NCI-H1436 (cell line): Measurements from ENCODE around the gene ELN.

Source experiments
- DNase-seq: peaks from one replicate; lab custom pipeline; 2025; lab: John Stamatoyannopoulos, UW

The ELN gene

DNA sequence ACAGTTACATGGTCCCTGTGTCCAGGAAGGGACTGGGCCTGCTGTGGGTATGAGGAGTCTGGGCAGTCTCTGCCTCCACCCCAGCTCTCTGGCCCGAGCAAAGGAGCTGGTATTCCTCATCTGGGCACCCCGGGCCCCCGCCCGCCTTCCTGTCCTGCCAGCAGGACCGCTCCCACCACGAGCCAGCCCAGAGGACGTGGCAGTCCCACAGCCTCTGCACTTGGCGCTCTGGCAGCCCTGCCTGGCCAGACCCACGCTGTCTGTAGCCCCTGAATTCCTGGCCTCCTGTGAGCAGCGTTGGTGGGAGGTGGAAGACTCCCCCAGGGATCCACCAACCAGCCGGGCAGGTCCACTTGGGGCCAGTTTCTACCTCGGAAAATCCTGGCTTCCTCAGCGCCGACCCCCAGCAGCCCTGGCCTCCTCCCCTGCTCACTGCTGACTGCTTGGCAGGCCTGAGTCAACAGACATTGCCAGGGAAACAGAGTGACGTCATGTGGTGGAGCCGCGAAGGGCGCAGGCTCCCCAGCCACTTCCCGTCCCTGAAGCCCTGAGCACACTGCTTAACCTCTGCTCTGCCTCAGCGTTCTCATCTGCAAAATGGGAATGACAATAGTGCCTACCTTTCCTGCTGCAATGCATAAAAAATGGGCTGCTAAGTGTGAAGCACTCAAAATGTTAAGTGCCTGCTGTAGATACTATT lies 34.0 kb downstream of the ELN start:
- peak; percentile 76 for DNase-seq

DNA sequence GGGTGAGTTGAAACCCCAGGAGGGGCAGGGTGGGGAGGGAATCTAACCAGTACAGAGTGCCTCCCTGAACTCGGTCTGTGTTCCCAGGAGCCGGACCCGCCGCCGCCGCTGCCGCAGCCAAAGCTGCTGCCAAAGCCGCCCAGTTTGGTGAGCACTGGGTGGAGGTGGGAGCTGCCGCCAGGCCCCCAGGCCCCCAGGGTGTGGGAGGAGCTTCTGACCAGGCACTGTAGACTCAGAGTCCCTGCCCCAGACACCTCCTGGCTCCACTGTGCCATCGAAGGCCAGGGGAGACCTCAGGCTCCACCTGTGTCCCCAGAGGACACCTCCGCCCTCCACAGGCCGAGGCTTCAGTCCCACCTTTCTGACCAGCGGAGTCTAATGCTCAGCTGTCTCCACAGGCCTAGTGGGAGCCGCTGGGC lies 35.3 kb downstream of the ELN start:
- no peak for DNase-seq

DNA sequence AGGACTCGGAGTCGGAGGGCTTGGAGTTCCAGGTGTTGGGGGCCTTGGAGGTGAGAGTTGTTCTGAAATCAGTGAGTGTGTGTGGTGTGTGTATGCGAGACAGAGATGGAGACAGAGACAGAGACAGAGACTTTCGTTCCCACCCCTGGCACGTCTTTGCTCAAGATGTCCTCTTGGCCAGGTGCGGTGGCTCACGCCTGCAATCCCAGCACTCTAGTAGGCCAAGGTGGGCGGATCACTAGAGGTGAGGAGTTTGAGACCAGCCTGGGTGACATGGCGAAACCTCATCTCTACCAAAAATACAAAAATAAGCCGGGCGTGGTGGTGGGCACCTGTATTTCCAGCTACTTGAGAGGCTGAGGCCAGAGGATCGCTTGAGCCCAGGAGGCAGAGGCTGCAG lies 35.7 kb downstream of the ELN start:
- no peak for DNase-seq

DNA sequence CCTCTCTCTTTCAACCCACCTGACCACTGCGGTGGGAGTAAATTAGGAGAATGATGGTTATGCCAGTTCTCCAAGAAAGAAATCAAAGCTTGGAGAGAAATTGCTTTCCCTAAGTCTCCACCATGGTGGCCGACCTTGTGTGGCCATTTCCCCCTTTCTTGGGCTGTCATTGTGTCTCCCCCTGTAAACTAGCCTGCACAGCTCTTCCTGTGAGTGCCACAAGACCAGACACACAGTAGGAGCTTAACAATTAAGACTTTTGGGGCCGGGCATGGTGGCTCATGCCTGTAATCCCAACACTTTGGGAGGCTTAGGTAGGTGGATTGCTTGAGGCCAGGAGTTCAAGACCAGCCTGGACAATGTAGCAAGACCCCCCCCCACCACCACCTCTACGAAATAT lies 36.7 kb downstream of the ELN start:
- no peak for DNase-seq

DNA sequence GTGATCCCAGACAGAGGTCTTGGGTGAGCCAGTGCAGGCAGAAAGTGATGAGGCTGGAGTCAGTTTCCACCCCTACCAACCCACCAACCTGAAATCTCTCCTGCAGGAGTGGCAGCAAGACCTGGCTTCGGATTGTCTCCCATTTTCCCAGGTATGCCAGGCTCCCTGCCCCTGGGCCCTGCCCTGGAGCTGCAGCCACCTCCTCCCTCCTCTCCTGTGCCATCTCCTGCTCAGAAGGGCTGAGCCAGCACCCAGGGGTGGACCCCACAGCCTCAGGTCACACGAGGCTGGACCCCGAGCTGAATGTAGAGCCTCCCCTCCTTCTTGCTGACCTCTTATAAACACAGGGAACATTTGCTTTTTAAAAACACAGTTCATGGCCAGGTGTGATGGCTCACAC lies 38.7 kb downstream of the ELN start:
- DNase-seq, result no peak

DNA sequence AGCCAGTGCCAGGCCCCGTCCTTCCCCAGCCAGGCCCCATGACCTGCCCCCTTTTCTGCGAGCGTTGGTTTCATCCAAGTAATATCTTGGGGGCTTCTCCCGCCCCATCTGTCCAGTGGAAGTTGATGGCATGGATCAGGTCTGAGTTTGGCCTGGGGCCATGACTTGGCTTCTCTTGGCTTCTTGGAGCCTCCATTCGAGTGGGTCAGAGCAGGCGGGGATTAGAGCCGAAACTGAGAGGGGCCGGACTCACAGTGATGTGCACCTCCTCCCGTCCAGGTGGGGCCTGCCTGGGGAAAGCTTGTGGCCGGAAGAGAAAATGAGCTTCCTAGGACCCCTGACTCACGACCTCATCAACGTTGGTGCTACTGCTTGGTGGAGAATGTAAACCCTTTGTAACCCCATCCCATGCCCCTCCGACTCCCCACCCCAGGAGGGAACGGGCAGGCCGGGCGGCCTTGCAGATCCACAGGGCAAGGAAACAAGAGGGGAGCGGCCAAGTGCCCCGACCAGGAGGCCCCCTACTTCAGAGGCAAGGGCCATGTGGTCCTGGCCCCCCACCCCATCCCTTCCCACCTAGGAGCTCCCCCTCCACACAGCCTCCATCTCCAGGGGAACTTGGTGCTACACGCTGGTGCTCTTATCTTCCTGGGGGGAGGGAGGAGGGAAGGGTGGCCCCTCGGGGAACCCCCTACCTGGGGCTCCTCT lies 40.6 kb downstream of the ELN start:
- no peak for DNase-seq

DNA sequence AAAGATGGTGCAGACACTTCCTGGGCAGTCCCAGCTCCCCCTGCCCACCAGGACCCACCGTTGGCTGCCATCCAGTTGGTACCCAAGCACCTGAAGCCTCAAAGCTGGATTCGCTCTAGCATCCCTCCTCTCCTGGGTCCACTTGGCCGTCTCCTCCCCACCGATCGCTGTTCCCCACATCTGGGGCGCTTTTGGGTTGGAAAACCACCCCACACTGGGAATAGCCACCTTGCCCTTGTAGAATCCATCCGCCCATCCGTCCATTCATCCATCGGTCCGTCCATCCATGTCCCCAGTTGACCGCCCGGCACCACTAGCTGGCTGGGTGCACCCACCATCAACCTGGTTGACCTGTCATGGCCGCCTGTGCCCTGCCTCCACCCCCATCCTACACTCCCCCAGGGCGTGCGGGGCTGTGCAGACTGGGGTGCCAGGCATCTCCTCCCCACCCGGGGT lies 41.1 kb downstream of the ELN start:
- DNase-seq, result no peak

DNA sequence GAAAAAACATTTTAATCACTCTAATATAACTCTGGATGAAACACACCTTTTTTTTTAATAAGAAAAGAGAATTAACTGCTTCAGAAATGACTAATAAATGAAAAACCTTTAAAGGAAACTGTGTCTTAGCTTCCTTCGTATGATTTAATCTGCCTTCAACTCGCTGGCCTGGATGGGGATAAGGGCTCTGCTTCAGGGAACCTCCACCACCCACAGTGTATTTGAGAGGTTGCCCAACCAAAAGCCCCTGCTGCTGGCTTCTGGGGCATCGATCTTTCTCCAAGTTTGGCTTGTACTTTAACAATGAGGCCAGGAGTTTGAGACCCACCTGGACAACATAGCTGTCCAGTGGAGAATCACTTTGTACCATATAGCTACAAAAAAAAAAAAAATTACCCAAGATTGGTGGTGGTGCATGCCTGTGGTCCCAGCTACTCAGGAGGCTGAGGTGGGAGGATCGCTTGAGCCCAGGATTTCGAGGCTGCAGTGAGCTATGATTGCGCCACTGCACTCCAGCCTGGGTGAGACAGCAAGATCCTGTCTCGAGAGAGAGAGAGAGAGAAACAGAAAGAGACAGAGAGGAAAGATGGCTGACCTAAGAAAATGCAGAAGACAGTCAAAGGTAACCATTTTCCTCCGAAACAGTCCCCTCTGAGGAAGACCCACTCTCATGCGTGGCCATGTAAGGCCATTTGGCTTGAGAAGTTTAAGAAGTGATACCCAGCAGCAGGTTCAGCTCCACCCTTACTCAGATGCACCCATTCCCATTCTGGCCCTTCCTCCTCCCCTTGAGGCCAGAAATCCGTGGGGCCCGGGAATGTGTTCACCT lies 42.0 kb downstream of the ELN start:
- no peak for DNase-seq

DNA sequence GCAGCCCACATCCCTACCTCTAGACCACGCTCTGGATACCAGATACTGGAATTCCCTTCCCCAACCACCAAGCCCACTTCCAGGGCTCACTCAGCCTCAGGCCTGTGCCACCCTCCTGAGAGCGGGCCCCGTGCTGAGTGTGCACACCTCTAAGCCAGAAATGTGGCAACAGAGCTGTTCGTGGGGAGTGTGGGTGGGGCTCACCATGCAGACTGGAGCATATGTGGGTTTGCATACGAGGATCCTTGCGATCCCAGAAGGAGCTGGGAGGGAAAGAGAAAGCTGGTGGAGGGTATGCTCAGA lies 42.6 kb downstream of the ELN start:
- no peak for DNase-seq

DNA sequence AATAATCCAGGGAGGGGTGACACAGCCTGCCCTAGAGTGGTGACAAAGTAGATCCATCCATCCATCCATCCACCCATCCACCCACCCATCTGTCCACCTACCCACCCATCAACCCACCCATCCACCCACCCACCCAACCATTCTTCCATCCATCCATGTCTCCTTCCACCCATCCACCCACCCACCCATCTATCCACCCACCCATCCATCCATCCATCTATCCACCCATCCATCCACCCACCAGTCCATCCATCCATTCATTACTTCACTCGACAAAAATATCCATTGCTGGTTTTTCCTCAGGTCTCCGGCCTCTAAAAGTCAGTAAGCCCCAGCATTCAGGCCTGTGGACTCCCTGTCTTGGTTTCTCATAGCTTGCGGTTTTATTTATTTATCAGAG lies 43.1 kb downstream of the ELN start:
- no peak for DNase-seq

DNA sequence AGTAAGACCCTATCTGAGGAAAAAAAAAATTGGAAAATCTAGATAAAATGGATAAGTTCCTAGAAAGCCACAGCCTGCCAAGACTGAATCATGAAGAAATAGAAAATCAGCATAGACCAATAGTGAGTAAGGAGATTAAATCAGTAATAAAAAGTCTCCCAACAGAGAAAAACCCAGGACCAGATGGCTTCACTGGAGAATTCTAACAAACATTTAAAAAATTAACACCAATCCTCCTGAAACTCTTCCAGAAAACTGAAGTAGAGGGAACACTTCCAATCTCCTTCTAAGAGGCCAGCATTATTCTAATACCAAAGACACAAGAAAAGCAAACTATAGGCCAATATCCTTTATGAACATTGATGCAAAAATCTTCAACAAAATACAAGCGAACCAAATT lies 46.8 kb downstream of the ELN start:
- no peak for DNase-seq

DNA sequence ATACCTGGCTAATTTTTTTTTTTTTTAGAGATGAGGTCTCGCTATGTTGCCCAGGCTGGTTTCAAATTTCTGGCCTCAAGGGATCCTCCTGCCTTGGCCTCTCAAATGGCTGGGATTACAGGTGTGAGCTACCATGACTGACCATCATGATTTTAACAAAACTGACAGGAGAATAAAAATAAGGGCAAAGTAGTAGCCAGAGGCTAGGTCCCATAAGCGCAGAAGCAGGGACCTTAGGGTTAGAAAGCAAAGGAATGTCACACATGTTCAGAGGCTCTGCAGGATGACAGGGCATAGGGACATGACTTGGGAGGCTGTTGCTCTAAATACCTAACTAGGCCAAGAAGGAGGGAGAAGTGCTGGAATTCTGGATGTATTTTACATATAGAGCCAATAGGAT lies 50.5 kb downstream of the ELN start:
- no peak for DNase-seq

DNA sequence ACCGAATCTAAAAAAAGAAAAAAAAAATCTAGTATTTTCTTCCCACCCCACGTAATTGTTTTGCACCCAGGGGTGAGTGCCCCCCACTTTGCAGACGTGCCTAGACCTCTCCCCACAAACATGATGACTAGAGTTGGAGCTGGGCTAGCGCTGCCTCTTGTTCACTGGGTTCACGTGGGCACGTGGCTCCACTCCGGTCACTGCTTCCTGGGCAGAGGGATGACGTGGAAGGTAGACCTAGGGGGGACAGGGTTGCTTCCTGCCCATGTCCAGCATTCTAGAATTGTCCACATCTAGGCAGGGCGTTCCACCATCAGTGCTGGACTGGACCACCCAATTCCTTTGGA lies 54.8 kb downstream of the ELN start:
- no peak for DNase-seq

DNA sequence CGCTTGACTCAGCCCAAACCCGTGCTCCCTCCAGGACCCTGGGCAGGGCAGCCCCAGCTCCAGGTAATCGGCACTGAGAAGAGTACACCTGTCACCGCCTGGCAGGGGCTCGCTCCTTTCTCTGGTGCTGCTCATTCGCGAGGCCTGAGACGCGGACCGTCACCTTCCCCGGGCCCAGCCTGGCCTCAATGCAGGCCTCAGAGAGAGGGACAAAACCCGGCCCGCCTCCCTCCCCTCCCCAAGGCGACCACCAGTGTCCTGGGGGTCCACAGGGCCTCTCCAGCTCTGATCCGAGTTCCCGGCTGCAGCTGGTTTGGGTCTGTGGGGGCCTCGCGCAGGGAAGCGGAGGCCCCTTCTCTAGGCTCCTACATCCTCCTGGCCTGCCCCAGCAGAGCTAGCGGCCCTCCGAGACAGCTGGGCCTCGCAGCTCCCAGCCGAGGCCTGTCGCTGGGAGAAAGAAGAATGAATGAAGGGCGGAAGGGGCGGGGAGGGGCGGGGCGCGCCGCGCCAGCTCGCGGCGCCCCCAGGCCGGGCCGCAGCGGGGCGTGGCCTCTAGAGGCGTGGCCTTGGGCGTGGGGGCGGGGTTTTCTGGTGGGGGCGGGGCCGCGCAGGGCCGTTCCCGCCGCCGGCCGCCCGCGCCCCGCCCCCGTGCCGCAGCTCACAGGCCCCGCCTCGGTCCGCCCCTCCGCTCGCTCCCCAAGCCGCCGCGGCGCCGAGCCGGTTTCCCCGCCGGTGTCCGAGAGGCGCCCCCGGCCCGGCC lies 55.3 kb downstream of the ELN start, which contains the start of gene LIMK1:
Gene LIMK1 (plus strand): TSS at position 688 of the 760 bp plus-strand sequence. CDS start 187 bp downstream, outside the sequence.
- DNase-seq, result peak; percentile 82

DNA sequence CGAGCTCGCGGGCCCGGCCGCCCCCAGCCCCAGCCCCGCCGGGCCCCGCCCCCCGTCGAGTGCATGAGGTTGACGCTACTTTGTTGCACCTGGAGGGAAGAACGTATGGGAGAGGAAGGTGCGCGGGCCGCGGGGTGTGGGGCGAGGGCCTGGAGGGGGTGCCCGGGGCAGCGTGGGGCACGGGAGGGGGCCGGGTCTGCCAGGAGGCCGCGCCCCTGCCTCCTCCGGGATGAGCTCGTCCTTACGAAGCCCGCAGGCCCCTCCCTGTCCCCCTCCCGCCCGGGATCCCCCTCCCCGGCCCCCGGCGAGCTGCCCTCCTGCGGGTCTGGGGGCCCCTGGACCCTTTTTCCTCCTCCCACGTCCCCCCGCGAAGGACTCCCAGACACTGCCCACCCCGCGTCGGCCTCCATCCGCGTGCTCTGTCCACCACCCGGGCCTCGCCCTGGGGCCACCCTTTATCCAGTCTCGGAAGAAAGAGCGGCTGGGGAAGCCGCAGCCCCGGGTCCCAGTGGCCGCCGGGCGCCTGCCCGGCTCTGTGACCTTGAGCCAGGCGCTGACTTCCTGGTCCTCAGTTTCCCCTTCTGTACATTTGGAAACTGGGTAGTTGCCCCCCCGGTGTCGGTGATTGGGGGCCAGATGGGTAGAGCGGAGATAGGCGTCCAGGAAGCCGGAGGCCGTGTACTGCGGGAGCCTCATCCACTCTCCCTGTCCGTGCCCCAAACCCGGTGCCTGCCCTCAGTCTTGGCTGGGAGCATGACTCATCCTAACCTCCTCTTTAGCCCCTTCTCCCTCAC lies 56.2 kb downstream of the ELN start:
- peak; percentile 54 for DNase-seq

DNA sequence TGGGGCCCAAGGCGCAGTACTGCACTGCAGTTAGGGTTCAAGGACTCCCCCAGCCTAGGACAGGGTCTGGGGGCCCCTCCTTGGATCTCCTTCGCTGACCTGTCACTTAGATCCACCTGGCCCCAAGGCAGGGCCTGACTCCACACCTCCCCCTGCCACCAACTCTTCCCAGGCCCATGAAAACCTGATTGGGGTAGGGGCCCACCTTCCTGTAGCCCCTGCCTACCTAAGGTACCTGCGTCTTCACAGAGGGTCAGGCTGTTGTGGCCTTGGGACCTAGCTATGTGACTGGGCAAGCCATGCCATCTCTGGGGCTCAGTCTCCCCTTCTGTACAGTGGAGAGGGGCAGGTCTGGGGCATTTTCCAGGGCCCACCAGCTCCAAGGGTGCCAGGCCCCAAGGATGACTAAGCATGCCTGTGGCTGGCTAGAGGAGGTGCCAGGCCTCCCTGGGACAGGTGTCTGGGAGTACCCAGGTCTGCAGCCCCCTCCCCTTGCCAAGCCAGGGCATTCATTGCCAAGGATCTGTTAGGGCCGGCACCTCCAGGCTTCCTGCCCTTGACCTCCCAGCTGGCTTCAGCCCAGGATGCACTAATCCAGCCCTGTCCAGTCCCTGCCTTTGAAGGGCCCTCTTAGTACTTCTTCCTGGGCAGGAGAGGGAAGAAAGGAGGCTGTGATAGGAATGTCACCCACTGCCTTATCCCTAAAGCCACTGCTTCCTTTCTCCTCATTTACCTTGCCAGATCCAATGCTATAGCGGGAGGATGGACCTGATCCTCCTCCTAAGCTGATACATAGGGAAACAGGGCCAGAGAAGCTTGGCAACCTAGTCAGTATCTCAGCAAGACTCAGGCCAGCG lies 57.0 kb downstream of the ELN start:
- no peak for DNase-seq

DNA sequence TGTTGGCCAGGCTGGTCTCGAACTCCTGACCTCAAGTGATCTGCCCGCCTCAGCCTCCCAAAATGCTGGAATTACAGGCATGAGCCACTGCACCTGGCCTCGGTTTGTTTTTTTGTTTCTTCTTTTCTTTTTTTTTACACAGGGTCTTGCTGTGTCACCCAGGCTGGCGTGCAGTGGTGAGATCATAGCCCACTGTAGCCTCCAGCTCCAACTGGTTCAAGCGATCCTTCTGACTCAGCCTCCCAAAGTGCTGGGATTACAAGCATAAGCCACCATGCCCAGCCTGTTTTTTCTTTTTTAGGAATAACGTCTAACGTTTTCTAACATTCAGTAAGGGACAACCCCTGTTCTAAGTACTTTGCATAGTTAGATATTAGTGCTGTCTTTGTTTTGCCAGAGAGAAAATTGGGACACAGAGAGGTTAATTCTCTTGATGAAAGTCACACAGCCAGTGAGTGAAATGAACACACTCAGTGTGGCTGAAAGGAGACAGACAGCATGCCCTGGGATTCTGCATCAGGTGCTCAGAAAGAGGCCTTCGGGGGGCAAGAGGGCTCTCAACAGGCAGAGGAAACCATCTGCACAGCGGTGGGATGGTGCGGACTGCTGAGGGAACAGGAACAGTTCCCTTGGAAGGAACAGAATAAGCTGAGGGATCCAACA lies 59.9 kb downstream of the ELN start:
- DNase-seq, result no peak

DNA sequence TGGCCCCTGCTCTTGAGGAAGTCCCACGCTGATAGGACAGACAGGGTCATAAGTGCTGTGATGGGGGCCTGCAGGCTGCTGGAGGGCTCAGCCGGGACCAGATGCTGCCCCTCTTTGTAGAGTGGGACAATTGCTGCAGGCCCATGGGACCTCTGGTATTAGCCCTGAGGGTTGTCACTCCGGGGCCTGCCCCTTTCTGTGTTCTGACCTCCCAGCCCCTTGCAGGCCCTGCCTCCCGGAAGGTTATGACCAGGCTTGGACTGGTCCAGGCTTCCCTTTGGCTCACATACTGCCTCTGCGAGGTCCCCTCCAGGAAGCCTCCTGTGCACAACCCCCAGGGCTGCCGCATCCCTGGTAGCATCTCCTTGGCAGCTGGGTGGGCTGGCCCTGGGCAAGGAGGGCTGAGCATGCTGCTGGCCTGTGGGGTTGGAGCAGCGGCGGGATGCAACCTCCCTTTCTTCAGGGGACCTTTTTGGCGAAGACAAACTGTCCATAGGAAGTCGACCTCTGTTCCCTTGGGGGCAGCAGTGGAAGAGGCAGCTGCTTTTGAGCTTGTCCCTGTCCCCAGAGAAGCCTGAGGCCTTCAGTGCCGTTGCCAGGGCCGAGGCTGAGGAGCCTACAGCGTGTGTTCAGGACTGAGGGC lies 64.5 kb downstream of the ELN start:
- no peak for DNase-seq

DNA sequence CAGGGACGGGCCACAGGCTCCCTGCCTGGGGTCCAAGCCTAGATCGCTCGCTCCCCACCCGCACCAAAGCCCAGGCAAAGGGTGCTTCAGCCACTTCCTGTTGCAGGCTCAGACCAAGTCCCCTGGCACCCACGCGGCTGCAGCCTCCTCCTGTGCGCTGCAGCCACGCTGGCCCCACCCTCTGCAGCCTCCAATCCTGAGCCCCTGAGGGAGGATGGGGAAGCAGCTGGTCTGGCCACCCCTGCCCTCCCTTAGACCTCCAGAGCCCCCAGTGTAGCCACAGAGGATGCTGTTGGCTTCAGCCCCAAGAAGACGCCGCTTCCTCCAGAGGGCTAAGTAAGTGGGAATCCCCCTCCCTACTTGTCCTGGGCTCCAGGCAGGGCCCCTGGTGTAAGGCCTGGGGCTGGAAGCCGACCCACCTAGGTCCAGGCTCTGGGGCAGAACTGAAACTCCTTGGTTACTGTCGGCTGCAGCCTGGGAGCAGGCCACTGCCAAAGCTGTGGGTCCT lies 65.0 kb downstream of the ELN start:
- no peak for DNase-seq
